Fibroblast of lung (primary cell): ENCODE measurements around the gene C4orf50. TPM values are rescaled to one million over a fixed set of nuclear protein-coding genes. Genes with fewer than 3 reads are reported as not detected.

ENCODE experiments used
- DNase-seq, 2 donors: peaks; one replicate each; pipeline versions ENCODE4 v3.0.0 to v3.0.0-alpha.2; 2010; ENCODE audit warnings: low read depth in 2 of 2
- H2AFZ ChIP-seq: 2 replicates; pipeline ENCODE4 v1.5.1; 2012; ENCODE audit warnings: low read length, control low read depth, inconsistent platforms
- H3K27ac ChIP-seq: 2 replicates; pipeline ENCODE4 v1.5.1; 2011; ENCODE audit warnings: low read length, control low read depth; ENCODE audit not compliant: insufficient read depth
- H3K27me3 ChIP-seq: 2 replicates; pipeline ENCODE4 v1.5.1; 2011; ENCODE audit warnings: mild to moderate bottlenecking, low read length; ENCODE audit not compliant: control insufficient read depth, insufficient read depth
- H3K36me3 ChIP-seq: 2 replicates; pipeline ENCODE4 v1.5.1; 2011; ENCODE audit warnings: low read length; ENCODE audit not compliant: control insufficient read depth, insufficient read depth
- H3K4me1 ChIP-seq: 2 replicates; pipeline ENCODE4 v1.5.1; 2011; ENCODE audit warnings: low read length; ENCODE audit not compliant: control insufficient read depth, insufficient read depth; ENCODE audit errors: extremely low read depth
- H3K4me2 ChIP-seq: 2 replicates; pipeline ENCODE4 v1.5.1; 2011; ENCODE audit warnings: low read length, control low read depth; ENCODE audit not compliant: insufficient read depth; ENCODE audit errors: extremely low read depth
- H3K4me3 ChIP-seq, 4 experiments: fragments of 200-600 bp in 1 of 4; sonication (generic) in 1 of 4; replicated peaks in 1 of 4; 2 replicates each; pipeline ENCODE4 v1.5.1; 2011 to 2016; ENCODE audit warnings: low read length in 4 of 4, low read depth in 3 of 4, mild to moderate bottlenecking in 3 of 4, control low read depth in 2 of 4, inconsistent platforms in 1 of 4, mixed read lengths in 1 of 4; ENCODE audit not compliant: insufficient read depth in 1 of 4; ENCODE audit errors: control extremely low read depth in 1 of 4
- H3K79me2 ChIP-seq: 2 replicates; pipeline ENCODE4 v1.5.1; 2012; ENCODE audit warnings: mild to moderate bottlenecking, low read length, inconsistent platforms; ENCODE audit not compliant: control insufficient read depth, insufficient read depth
- H3K9ac ChIP-seq: 2 replicates; pipeline ENCODE4 v1.5.1; 2011; ENCODE audit warnings: mild to moderate bottlenecking, low read length, control low read depth; ENCODE audit not compliant: insufficient read depth
- H3K9me3 ChIP-seq: 2 replicates; pipeline ENCODE4 v1.5.1; 2012; ENCODE audit warnings: low read depth, low read length; ENCODE audit not compliant: control insufficient read depth, insufficient read depth
- H4K20me1 ChIP-seq: 2 replicates; pipeline ENCODE4 v1.5.1; 2011; ENCODE audit warnings: low read length; ENCODE audit not compliant: control insufficient read depth, insufficient read depth; ENCODE audit errors: extremely low read depth
- EZH2 ChIP-seq: IDR thresholded peaks from 2 replicates; pipeline ENCODE4 v1.5.1; 2012; ENCODE audit warnings: low read length, control low read depth, mild to moderate bottlenecking; ENCODE audit errors: missing control alignments
- polyA plus RNA-seq, 2 donors: library from polyadenylated mRNA; depleted of rRNA in 1 of 2; stranded (reverse) in 1 of 2; unstranded in 1 of 2; fragments of >200 nt; gene quantifications; 2 replicates each; pipeline ENCODE4 v1.2.1, GENCODE V29; 2011 to 2012; ENCODE audit warnings: missing spikeins in 1 of 2
- total RNA-seq: library from RNA; depleted of rRNA; stranded (reverse); fragments of >200 nt; gene quantifications from 2 replicates; pipeline ENCODE4 v1.2.1, GENCODE V29; 2014
- TF ChIP-seq, protein P1 (sequence below), 2 donors: IDR thresholded peaks in 1 of 2; conservative IDR thresholded peaks in 1 of 2; 1 replicate in 1 of 2; 2 replicates in 1 of 2; pipeline ENCODE4 v1.5.1; 2011 to 2012; ENCODE audit warnings: low read length in 2 of 2, control low read depth in 1 of 2, inconsistent platforms in 1 of 2, low read depth in 1 of 2, mild to moderate bottlenecking in 1 of 2

C4orf50 gene
- total and polyA plus RNA-seq, 2 donors (not counting 1 experiment from before 2014, with no cell fraction given) = not detected

GRCh38 chr4:5941601-5942000, 76.6 kb downstream of the C4orf50 start:
- DNase-seq = no peak

GRCh38 chr4:5940470-5941203, 77.6 kb downstream of the C4orf50 start:
- H3K36me3 ChIP-seq = no peaks in the 10 kb centered on the region
- H3K9me3 ChIP-seq = no peaks in the 10 kb centered on the region
- H3K27ac ChIP-seq = no peak overlapping the region
- DNase-seq = peak in 1 of 2 donors; percentile 8
- H2AFZ ChIP-seq = no peak overlapping the region
- H3K4me2 ChIP-seq = no peak overlapping the region
- TF ChIP-seq, protein P1, sequence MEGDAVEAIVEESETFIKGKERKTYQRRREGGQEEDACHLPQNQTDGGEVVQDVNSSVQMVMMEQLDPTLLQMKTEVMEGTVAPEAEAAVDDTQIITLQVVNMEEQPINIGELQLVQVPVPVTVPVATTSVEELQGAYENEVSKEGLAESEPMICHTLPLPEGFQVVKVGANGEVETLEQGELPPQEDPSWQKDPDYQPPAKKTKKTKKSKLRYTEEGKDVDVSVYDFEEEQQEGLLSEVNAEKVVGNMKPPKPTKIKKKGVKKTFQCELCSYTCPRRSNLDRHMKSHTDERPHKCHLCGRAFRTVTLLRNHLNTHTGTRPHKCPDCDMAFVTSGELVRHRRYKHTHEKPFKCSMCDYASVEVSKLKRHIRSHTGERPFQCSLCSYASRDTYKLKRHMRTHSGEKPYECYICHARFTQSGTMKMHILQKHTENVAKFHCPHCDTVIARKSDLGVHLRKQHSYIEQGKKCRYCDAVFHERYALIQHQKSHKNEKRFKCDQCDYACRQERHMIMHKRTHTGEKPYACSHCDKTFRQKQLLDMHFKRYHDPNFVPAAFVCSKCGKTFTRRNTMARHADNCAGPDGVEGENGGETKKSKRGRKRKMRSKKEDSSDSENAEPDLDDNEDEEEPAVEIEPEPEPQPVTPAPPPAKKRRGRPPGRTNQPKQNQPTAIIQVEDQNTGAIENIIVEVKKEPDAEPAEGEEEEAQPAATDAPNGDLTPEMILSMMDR (conservative IDR thresholded peaks at IDR 0.05 in 1 of 2, IDR thresholded peaks at IDR 0.05 in 1 of 2; ENCODE audit: low read depth in 1 of 2, low read length in 2 of 2) = no peak
- no peak for TF ChIP-seq EZH2
- H4K20me1 ChIP-seq = no peaks in the 10 kb centered on the region
- no peaks in the 10 kb centered on the region for H3K27me3 ChIP-seq
- H3K79me2 ChIP-seq = no peaks in the 10 kb centered on the region
- no peaks in the 10 kb centered on the region for H3K4me1 ChIP-seq
- H3K4me3 ChIP-seq = no peak overlapping the region
- no peak overlapping the region for H3K9ac ChIP-seq

More at GRCh38 chr4:5941601-5942000, 76.6 kb downstream of the C4orf50 start:
- Histone ChIP-seq H3K36me3 (no peaks in the 10 kb centered on the region), H2AFZ (no peak overlapping the region), H3K9ac (no peak overlapping the region), H3K9me3 (no peaks in the 10 kb centered on the region), H4K20me1 (no peaks in the 10 kb centered on the region), H3K4me3 (no peak overlapping the region), H3K27ac (no peak overlapping the region), H3K79me2 (no peaks in the 10 kb centered on the region), H3K27me3 (no peaks in the 10 kb centered on the region), H3K4me1 (no peaks in the 10 kb centered on the region), H3K4me2 (no peak overlapping the region)
- TF ChIP-seq, protein P1 (conservative IDR thresholded peaks at IDR 0.05 in 1 of 2, IDR thresholded peaks at IDR 0.05 in 1 of 2; ENCODE audit: low read depth in 1 of 2, low read length in 2 of 2) = no peak
- no peak for TF ChIP-seq EZH2

GRCh38 chr4:5933996-5934831, 84.0 kb downstream of the C4orf50 start:
- Histone ChIP-seq H3K4me2 (no peak overlapping the region), H4K20me1 (no peaks in the 10 kb centered on the region), H3K36me3 (no peaks in the 10 kb centered on the region), H3K4me3 (no peak overlapping the region), H3K9ac (no peak overlapping the region), H3K27ac (no peak overlapping the region), H2AFZ (no peak overlapping the region), H3K9me3 (no peaks in the 10 kb centered on the region), H3K4me1 (no peaks in the 10 kb centered on the region), H3K79me2 (no peaks in the 10 kb centered on the region), H3K27me3 (no peaks in the 10 kb centered on the region)
- no peak for DNase-seq
- TF ChIP-seq, protein P1 (conservative IDR thresholded peaks at IDR 0.05 in 1 of 2, IDR thresholded peaks at IDR 0.05 in 1 of 2; ENCODE audit: low read depth in 1 of 2, low read length in 2 of 2) = no peak
- TF ChIP-seq EZH2 = no peak
